Lower leg skin (tissue), 3 donors: ENCODE data around the gene SOWAHC.

ENCODE experiments used
- POLR2A ChIP-seq, 2 donors: fragments of 450-650 bp; IDR thresholded peaks; one replicate each; pipeline ENCODE4 v1.6.1; 2016 to 2017; ENCODE audit warnings: antibody characterized with exemption in 2 of 2, mild to moderate bottlenecking in 1 of 2, moderate library complexity in 1 of 2
- TF ChIP-seq, protein P1 (sequence below), 3 donors: fragments of 450-650 bp; IDR thresholded peaks; one replicate each; pipeline ENCODE4 v1.5.1; 2016; ENCODE audit warnings: antibody characterized with exemption in 3 of 3, mild to moderate bottlenecking in 3 of 3, moderate library complexity in 2 of 3

DNA sequence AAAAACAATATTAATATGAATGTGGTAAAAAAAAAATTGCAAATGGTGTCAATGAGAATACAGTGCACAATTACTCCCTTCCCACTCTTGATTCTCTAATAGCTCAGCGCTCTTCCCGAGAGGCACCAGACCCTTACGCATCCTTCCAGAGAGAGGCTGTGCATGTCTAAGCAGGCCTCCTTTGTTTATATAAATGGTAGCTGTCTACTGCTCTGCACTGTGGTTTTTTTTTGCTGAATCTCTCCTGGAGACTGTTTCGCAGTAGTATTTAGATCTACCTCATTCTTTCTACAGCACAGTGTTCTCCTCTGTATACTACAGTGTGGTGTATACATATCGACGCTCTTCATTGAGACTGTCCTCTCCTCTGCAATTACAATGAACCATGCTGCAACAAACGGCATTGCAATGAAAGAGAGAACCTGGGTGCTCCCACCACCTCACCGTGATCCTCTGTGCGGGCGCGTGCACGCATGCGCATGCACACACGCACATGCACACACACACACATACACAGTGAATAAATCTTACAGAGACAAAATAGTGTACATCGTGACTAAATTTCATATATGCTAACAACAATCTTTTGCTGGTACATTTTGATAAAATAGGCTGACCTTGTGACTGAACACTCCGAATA, 19.8 kb upstream of the SOWAHC start:
- TF ChIP-seq, protein P1, sequence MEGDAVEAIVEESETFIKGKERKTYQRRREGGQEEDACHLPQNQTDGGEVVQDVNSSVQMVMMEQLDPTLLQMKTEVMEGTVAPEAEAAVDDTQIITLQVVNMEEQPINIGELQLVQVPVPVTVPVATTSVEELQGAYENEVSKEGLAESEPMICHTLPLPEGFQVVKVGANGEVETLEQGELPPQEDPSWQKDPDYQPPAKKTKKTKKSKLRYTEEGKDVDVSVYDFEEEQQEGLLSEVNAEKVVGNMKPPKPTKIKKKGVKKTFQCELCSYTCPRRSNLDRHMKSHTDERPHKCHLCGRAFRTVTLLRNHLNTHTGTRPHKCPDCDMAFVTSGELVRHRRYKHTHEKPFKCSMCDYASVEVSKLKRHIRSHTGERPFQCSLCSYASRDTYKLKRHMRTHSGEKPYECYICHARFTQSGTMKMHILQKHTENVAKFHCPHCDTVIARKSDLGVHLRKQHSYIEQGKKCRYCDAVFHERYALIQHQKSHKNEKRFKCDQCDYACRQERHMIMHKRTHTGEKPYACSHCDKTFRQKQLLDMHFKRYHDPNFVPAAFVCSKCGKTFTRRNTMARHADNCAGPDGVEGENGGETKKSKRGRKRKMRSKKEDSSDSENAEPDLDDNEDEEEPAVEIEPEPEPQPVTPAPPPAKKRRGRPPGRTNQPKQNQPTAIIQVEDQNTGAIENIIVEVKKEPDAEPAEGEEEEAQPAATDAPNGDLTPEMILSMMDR (IDR thresholded peaks at IDR 0.05), result no peak
- no peak for TF ChIP-seq POLR2A (IDR thresholded peaks at IDR 0.05)
